ENCODE measurements around the gene VWA2.

DNA sequence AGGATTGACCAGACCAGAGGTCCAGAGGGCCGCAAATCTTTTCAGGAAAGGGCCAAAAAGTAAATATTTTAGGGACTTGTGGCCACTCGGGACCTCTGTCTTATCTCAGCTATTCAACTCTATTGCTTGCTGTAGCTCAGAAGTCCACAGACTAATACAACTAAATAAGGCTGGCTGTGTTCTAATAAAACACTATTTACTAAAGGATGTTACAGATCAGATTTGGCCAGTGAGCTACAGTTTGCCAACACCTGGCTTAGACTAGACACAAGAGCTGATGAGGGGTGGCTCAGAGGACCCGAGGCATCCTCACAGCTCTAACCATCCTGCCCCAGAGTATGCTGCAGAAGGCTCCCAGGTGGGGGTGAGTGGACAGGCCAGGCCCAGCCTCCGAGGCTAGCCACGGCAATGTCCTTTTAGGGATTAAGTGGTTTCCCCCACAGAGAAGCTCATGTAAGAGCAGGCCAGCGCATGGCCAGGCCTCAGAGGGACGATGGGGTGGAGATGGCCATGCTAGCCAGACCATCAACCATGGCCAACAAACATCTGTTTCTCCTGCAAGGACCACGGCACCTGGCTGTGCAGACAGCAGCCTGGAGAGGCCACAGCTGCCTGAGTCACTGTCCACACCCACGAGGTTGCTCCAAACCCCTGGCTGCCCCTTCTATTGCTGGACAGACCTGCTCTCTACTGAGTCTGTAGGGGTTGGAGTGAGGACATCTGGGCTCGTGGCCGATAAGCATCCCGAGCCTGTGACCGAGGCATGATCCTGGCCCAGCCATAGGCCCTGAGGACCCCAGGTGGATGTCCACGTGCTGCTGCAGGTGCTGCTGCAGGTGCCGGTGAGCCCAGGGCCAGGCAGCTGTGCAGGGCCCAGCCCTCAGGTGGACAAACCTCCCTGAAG is 88.7 kb downstream of the VWA2 start:
- TF ChIP-seq CTCF (IDR thresholded peaks at IDR 0.05) (no peak), EZH2 (IDR thresholded peaks at IDR 0.05; ENCODE audit: borderline replicate concordance, insufficient read depth, low read depth, low read length, poor library complexity, severe bottlenecking) (no peak)

Data from B cell (primary cell).